Kidney (tissue), 14 donors: ENCODE data around the gene DUSP5. TPM values are rescaled to one million over a fixed set of nuclear protein-coding genes. Genes with fewer than 3 reads are reported as not detected.

ENCODE experiments used
- DNase-seq, 5 donors: peaks; one replicate each; pipeline ENCODE4 v3.0.0-alpha.2; 2013 to 2020
- FAIRE-seq: peaks from 2 replicates; lab custom pipeline; 2012; peaks lifted over from hg19 to GRCh38; lab: Jason Lieb, UNC
- H3K27ac ChIP-seq, 2 donors: one replicate each; pipeline ENCODE4 v1.7.0; 2013; ENCODE audit warnings: low read depth in 2 of 2, low read length in 2 of 2, inconsistent platforms in 1 of 2
- H3K27me3 ChIP-seq: one replicate; pipeline ENCODE4 v1.7.1; 2013; ENCODE audit warnings: low read length, inconsistent platforms; ENCODE audit not compliant: control insufficient read depth, insufficient read depth
- H3K36me3 ChIP-seq, 3 donors: one replicate each; pipeline versions ENCODE4 v1.7.0 to v1.7.1; 2013; ENCODE audit warnings: low read length in 3 of 3, control low read depth in 1 of 3, inconsistent platforms in 1 of 3; ENCODE audit not compliant: insufficient read depth in 3 of 3, control insufficient read depth in 2 of 3
- H3K4me1 ChIP-seq, 3 donors: one replicate each; pipeline versions ENCODE4 v1.7.0 to v1.7.1; 2013; ENCODE audit warnings: low read length in 3 of 3, inconsistent platforms in 1 of 3, low read depth in 1 of 3; ENCODE audit not compliant: control insufficient read depth in 2 of 3, insufficient read depth in 2 of 3
- H3K4me3 ChIP-seq, 3 donors: one replicate each; pipeline versions ENCODE4 v1.7.0 to v1.8.1; 2013; ENCODE audit warnings: low read length in 3 of 3, control low read depth in 1 of 3, inconsistent platforms in 1 of 3
- H3K9ac ChIP-seq, 3 donors: one replicate each; pipeline versions ENCODE4 v1.7.0 to v1.7.1; 2013; ENCODE audit warnings: low read length in 3 of 3, control low read depth in 1 of 3, inconsistent platforms in 1 of 3
- H3K9me3 ChIP-seq, 3 donors: one replicate each; pipeline versions ENCODE4 v1.7.0 to v1.7.1; 2013; ENCODE audit warnings: low read length in 3 of 3, control low read depth in 1 of 3, inconsistent platforms in 1 of 3; ENCODE audit not compliant: control insufficient read depth in 2 of 3, insufficient read depth in 1 of 3
- CTCF ChIP-seq: IDR thresholded peaks from 3 replicates; pipeline ENCODE4 v1.5.1; 2012; ENCODE audit warnings: mild to moderate bottlenecking, moderate library complexity, borderline replicate concordance; ENCODE audit not compliant: insufficient read depth; ENCODE audit errors: extremely low read depth
- intact Hi-C: fragments of 100-400 bp; cut with DNase I; formaldehyde crosslinking; loops from one replicate; pipeline ENCODE4 v1.11.1; 2022
- polyA plus RNA-seq: library from polyadenylated mRNA; stranded (reverse); fragments of 350-450 nt; fragmentation: Illumina TruSeq; extraction: RNeasy Lipid Tissue Mini Kit (QIAGEN cat#74804); gene quantifications from one replicate; pipeline ENCODE4 v1.2.3, GENCODE V29; 2014; ENCODE audit warnings: low read depth, low replicate concordance; ENCODE audit not compliant: insufficient read depth
- total RNA-seq: library from RNA; stranded (reverse); fragmentation: NEBNext Ultra II Directional; extraction: Animal tissue kit (Norgen Biotek cat#: 25700); gene quantifications from one replicate; pipeline ENCODE4 v1.2.1, GENCODE V29; 2021
- donor health status: control.
- donor health status: control.
- donor health status: control.
- donor health status: control.
- donor health status: control.
- donor health status: DM: yes; HTN: yes; CAD: no.
- donor health status: Normal renal cell carcinoma (clear cell type).

DUSP5 gene
- total and polyA plus RNA-seq, 2 donors from 2014 or later = 9.0 to 23.7 TPM

- no peaks in the 10 kb centered on the region for H3K4me1 ChIP-seq
- no peaks in the 10 kb centered on the region for H3K36me3 ChIP-seq
- H3K27ac ChIP-seq = no peak overlapping the region
- FAIRE-seq = no peak
- H3K9me3 ChIP-seq = no peaks in the 10 kb centered on the region
- no peak for TF ChIP-seq CTCF
- no peak overlapping the region for H3K4me3 ChIP-seq
- no peak for DNase-seq
- intact Hi-C loops = no loop called here
- H3K27me3 ChIP-seq = no peaks in the 10 kb centered on the region
- no peak overlapping the region for H3K9ac ChIP-seq
Observed at GRCh38 chr10:110481919-110482318, 15.8 kb upstream of the DUSP5 start.

- Histone ChIP-seq H3K4me1 (no peaks in the 10 kb centered on the region), H3K27me3 (no peaks in the 10 kb centered on the region), H3K36me3 (no peaks in the 10 kb centered on the region), H3K27ac (no peak overlapping the region), H3K9me3 (no peaks in the 10 kb centered on the region), H3K9ac (no peak overlapping the region), H3K4me3 (no peak overlapping the region)
- TF ChIP-seq CTCF = no peak
- DNase-seq = no peak
- intact Hi-C loops = no loop called here
- no peak for FAIRE-seq
Observed at GRCh38 chr10:110483633-110484032, 14.1 kb upstream of the DUSP5 start.

- FAIRE-seq = no peak
- no peak for DNase-seq
- H3K4me3 ChIP-seq = no peak overlapping the region
- H3K4me1 ChIP-seq = no peaks in the 10 kb centered on the region
- no peaks in the 10 kb centered on the region for H3K9me3 ChIP-seq
- H3K27me3 ChIP-seq = no peaks in the 10 kb centered on the region
- intact Hi-C loops = no loop called here
- H3K9ac ChIP-seq = no peak overlapping the region
- no peak for TF ChIP-seq CTCF
- H3K36me3 ChIP-seq = no peaks in the 10 kb centered on the region
- no peak overlapping the region for H3K27ac ChIP-seq
Observed at GRCh38 chr10:110485541-110485940, 12.2 kb upstream of the DUSP5 start.

- FAIRE-seq (no peak), DNase-seq (no peak)
- no peaks in the 10 kb centered on the region for H3K27me3 ChIP-seq
- no peak overlapping the region for H3K9ac ChIP-seq
- no peak for TF ChIP-seq CTCF
- no peaks in the 10 kb centered on the region for H3K36me3 ChIP-seq
- H3K4me1 ChIP-seq = no peaks in the 10 kb centered on the region
- no peak overlapping the region for H3K4me3 ChIP-seq
- H3K9me3 ChIP-seq = no peaks in the 10 kb centered on the region
- no peak overlapping the region for H3K27ac ChIP-seq
- intact Hi-C loops = no loop called here
Observed at GRCh38 chr10:110486680-110487410, 10.9 kb upstream of the DUSP5 start.
